ENCODE measurements around the gene PNMA6A.
"Not testable (repeated sequence)": the region's sequence is repeated elsewhere in the genome, so short reads cannot be mapped to it uniquely, and the experiment has no call there.

Gene PNMA6A

GRCh38 chrX:153102418-153102817, 30.2 kb downstream of the PNMA6A start:
- Histone ChIP-seq H3K27me3 (ENCODE audit: insufficient read depth, low read length, poor library complexity) (no peaks in the 10 kb centered on the region), H3K79me2 (ENCODE audit: insufficient read depth, low read length) (no peaks in the 10 kb centered on the region), H2AFZ (ENCODE audit: low read depth, low read length) (no peak overlapping the region), H3K9me3 (ENCODE audit: insufficient read depth, low read length, severe bottlenecking) (no peaks in the 10 kb centered on the region), H3K9ac (ENCODE audit: low read depth, low read length) (no peak overlapping the region), H3K4me1 (ENCODE audit: insufficient read depth, low read length) (no peaks in the 10 kb centered on the region), H3K4me3 (ENCODE audit: low read depth in 1 of 2, low read length in 2 of 2) (no peak overlapping the region), H3K36me3 (ENCODE audit: insufficient read depth, low read length) (no peaks in the 10 kb centered on the region), H3K4me2 (ENCODE audit: insufficient read depth, low read length) (no peak overlapping the region), H3K27ac (ENCODE audit: low read length) (no peak overlapping the region), H4K20me1 (ENCODE audit: insufficient read depth, low read length) (no peaks in the 10 kb centered on the region)
- TF ChIP-seq CTCF (IDR thresholded peaks at IDR 0.05; ENCODE audit: borderline replicate concordance, extremely low read depth, low read length, poor library complexity, severe bottlenecking) (no peak), EZH2 (IDR thresholded peaks at IDR 0.05; ENCODE audit: borderline replicate concordance, low read depth, low read length, severe bottlenecking) (no peak)
- no peak for DNase-seq
- ATAC-seq (ENCODE audit: insufficient read depth, low read depth): no peak

GRCh38 chrX:153104959-153105358, 32.7 kb downstream of the PNMA6A start:
- not testable (repeated sequence) for H3K4me3 ChIP-seq (ENCODE audit: low read depth in 1 of 2, low read length in 2 of 2); H3K9me3 ChIP-seq (ENCODE audit: insufficient read depth, low read length, severe bottlenecking); H3K4me1 ChIP-seq (ENCODE audit: insufficient read depth, low read length); ATAC-seq (ENCODE audit: insufficient read depth, low read depth); H3K79me2 ChIP-seq (ENCODE audit: insufficient read depth, low read length); H3K9ac ChIP-seq (ENCODE audit: low read depth, low read length); H3K27ac ChIP-seq (ENCODE audit: low read length); DNase-seq; H3K36me3 ChIP-seq (ENCODE audit: insufficient read depth, low read length); H4K20me1 ChIP-seq (ENCODE audit: insufficient read depth, low read length); H3K27me3 ChIP-seq (ENCODE audit: insufficient read depth, low read length, poor library complexity); H3K4me2 ChIP-seq (ENCODE audit: insufficient read depth, low read length); H2AFZ ChIP-seq (ENCODE audit: low read depth, low read length)

- H3K9me3 ChIP-seq (ENCODE audit: insufficient read depth, low read length, severe bottlenecking); H4K20me1 ChIP-seq (ENCODE audit: insufficient read depth, low read length); H3K36me3 ChIP-seq (ENCODE audit: insufficient read depth, low read length); H3K27ac ChIP-seq (ENCODE audit: low read length); H2AFZ ChIP-seq (ENCODE audit: low read depth, low read length); H3K79me2 ChIP-seq (ENCODE audit: insufficient read depth, low read length); H3K4me3 ChIP-seq (ENCODE audit: low read depth in 1 of 2, low read length in 2 of 2); H3K9ac ChIP-seq (ENCODE audit: low read depth, low read length); H3K4me1 ChIP-seq (ENCODE audit: insufficient read depth, low read length); H3K27me3 ChIP-seq (ENCODE audit: insufficient read depth, low read length, poor library complexity); H3K4me2 ChIP-seq (ENCODE audit: insufficient read depth, low read length); DNase-seq: not testable (repeated sequence)
- peak; percentile 90 for ATAC-seq (ENCODE audit: insufficient read depth, low read depth)
Observed at GRCh38 chrX:153106092-153106801, 34.0 kb downstream of the PNMA6A start.

GRCh38 chrX:153110735-153111134, 38.5 kb downstream of the PNMA6A start:
- H3K36me3 ChIP-seq (ENCODE audit: insufficient read depth, low read length); H4K20me1 ChIP-seq (ENCODE audit: insufficient read depth, low read length); H3K79me2 ChIP-seq (ENCODE audit: insufficient read depth, low read length); H3K9ac ChIP-seq (ENCODE audit: low read depth, low read length); DNase-seq; H3K27ac ChIP-seq (ENCODE audit: low read length); H3K4me3 ChIP-seq (ENCODE audit: low read depth in 1 of 2, low read length in 2 of 2); ATAC-seq (ENCODE audit: insufficient read depth, low read depth); H3K9me3 ChIP-seq (ENCODE audit: insufficient read depth, low read length, severe bottlenecking); H3K4me1 ChIP-seq (ENCODE audit: insufficient read depth, low read length); H3K27me3 ChIP-seq (ENCODE audit: insufficient read depth, low read length, poor library complexity); H2AFZ ChIP-seq (ENCODE audit: low read depth, low read length); H3K4me2 ChIP-seq (ENCODE audit: insufficient read depth, low read length): not testable (repeated sequence)

GRCh38 chrX:153113851-153114250, 41.6 kb downstream of the PNMA6A start:
- not testable (repeated sequence) for H2AFZ ChIP-seq (ENCODE audit: low read depth, low read length); H3K4me1 ChIP-seq (ENCODE audit: insufficient read depth, low read length)

GRCh38 chrX:153117754-153118153, 45.5 kb downstream of the PNMA6A start:
- not testable (repeated sequence) for H3K4me1 ChIP-seq (ENCODE audit: insufficient read depth, low read length); H3K4me3 ChIP-seq (ENCODE audit: low read depth in 1 of 2, low read length in 2 of 2); H3K4me2 ChIP-seq (ENCODE audit: insufficient read depth, low read length); H2AFZ ChIP-seq (ENCODE audit: low read depth, low read length); H3K9me3 ChIP-seq (ENCODE audit: insufficient read depth, low read length, severe bottlenecking); H3K27me3 ChIP-seq (ENCODE audit: insufficient read depth, low read length, poor library complexity); H3K9ac ChIP-seq (ENCODE audit: low read depth, low read length); H3K36me3 ChIP-seq (ENCODE audit: insufficient read depth, low read length); H4K20me1 ChIP-seq (ENCODE audit: insufficient read depth, low read length); H3K79me2 ChIP-seq (ENCODE audit: insufficient read depth, low read length); DNase-seq; H3K27ac ChIP-seq (ENCODE audit: low read length); ATAC-seq (ENCODE audit: insufficient read depth, low read depth)

More at GRCh38 chrX:153113851-153114250, 41.6 kb downstream of the PNMA6A start:
- H3K27me3 ChIP-seq (ENCODE audit: insufficient read depth, low read length, poor library complexity); H3K4me2 ChIP-seq (ENCODE audit: insufficient read depth, low read length); H3K4me3 ChIP-seq (ENCODE audit: low read depth in 1 of 2, low read length in 2 of 2); DNase-seq; H3K9me3 ChIP-seq (ENCODE audit: insufficient read depth, low read length, severe bottlenecking); H3K79me2 ChIP-seq (ENCODE audit: insufficient read depth, low read length); H3K27ac ChIP-seq (ENCODE audit: low read length); H3K36me3 ChIP-seq (ENCODE audit: insufficient read depth, low read length); ATAC-seq (ENCODE audit: insufficient read depth, low read depth); H4K20me1 ChIP-seq (ENCODE audit: insufficient read depth, low read length); H3K9ac ChIP-seq (ENCODE audit: low read depth, low read length): not testable (repeated sequence)

- not testable (repeated sequence) for DNase-seq; H3K9ac ChIP-seq (ENCODE audit: low read depth, low read length); H3K9me3 ChIP-seq (ENCODE audit: insufficient read depth, low read length, severe bottlenecking); H3K4me2 ChIP-seq (ENCODE audit: insufficient read depth, low read length); H3K4me3 ChIP-seq (ENCODE audit: low read depth in 1 of 2, low read length in 2 of 2); ATAC-seq (ENCODE audit: insufficient read depth, low read depth); H3K4me1 ChIP-seq (ENCODE audit: insufficient read depth, low read length); H3K27me3 ChIP-seq (ENCODE audit: insufficient read depth, low read length, poor library complexity); H4K20me1 ChIP-seq (ENCODE audit: insufficient read depth, low read length); H3K79me2 ChIP-seq (ENCODE audit: insufficient read depth, low read length); H2AFZ ChIP-seq (ENCODE audit: low read depth, low read length); H3K27ac ChIP-seq (ENCODE audit: low read length); H3K36me3 ChIP-seq (ENCODE audit: insufficient read depth, low read length)
Observed at GRCh38 chrX:153120230-153120629, 48.0 kb downstream of the PNMA6A start.
